GM19324 (cell line): Measurements from ENCODE around the gene DHRS3.

Source experiments
- ATAC-seq: cut with Tn5 transposase; IDR thresholded peaks from one replicate; pipeline ENCODE4 v1.9.1; 2021; ENCODE audit warnings: mild to moderate bottlenecking, moderate library complexity; ENCODE audit not compliant: unreplicated experiment, low FRiP score

Gene DHRS3

GRCh38 chr1:12618661-12618964, 603 bp upstream of the DHRS3 start:
- peak; percentile 13 for ATAC-seq

GRCh38 chr1:12617511-12617900, 504 bp downstream of the DHRS3 start:
- ATAC-seq: no peak

DNA sequence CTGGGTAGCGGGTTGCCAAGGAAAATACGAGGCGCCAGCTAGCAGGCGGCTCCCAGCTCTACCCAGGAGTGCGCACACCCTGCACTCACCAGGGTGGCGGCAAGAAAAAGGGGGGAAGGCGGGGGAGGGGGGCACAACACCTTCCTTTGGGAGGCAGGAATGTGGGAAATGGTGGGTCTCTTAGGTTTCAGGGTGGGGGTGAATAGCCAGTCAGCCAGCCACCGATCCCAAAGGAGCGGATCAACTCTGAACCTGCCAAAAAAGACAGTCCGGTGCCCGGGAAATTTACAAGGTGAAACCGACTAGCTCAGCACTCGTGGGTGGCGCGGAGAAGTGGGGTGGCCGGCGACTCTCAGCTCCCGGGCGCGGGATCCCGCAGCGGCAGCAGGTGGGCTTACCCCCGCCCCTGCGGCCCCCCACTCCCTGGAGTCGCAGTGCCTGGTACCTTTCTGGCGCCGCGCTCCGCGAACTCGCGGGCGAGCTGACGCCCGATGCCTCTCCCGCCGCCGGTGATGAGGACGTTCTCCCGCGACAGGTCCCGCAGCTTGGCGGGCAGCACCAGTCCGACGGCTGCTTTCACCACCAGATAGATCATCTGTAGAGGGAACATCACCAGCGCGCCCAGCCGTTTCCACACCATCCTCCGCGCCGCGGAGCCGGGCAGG, 1.2 kb downstream of the DHRS3 start:
- no peak for ATAC-seq

DNA sequence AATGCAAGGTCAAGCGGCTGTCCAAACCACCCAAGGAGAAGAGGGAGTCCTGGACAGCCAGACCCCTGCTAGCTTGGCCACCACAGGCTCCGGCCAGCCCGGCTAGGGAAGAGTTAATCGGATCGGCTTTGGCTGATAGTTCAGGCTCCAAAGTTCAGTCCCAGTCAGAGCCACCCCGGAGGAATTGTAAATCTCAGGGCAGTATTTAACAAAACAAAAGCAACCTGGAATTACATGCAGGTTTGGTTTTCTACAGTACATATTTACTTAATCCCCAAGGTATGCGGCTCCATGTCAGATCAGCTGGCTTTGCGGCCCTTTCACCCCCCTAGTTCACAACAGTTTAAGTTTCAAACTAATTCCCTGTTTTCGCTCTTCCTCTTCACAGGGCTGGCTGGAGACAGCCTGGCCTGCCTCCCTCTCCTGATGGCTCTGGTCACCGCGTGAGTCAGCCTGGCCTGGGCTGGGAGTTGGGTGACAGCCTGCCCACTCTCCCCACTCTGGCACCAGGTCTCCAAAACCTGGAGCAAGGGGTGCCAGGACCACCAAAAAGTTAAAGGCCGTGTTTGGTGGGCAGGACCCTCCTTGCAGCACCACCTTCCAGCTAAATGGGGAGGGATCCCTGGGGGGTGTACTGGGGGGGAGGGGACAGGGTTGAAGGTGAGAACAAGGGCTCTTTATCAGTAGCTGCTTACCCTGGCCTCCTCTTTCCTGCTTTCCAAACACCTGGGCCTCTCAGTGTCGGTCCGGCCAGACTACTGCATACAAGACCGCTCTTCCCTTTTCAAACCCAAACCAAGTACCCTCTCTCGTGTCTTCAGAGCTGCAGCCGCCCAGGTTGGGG, 1.9 kb downstream of the DHRS3 start:
- no peak for ATAC-seq

DNA sequence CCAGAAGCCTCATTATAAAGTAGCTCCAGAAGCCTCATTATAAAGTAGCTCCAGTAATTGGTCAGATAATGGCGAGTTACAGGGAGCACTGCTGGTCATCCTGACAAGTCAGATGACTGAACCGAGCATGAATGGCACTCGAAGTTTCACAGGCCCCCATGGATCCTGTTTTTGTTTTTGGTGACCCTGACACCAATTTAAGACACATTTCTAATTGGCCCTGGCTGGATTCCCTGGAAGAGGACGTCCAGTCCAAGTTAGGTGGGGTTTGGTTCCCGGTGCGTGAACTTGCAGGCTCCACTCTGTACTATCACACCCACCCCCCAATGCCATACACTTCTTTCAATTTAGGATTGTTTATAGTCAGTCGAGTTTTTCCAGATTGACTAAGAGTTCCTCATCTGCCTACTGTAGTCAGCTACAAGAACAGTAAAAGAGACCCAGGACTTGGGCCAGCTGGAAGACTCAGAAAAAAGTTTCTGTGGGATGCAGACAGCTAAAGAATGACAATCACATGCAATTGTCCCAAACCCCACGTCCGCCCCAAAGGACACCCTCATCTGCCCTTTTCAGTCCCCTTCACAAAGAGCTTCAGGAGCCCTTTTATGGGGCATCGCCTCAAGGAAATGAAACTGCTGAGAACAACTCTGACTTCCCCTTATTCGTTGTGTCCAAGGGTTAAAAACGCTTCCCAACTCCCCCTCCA, 2.7 kb downstream of the DHRS3 start:
- ATAC-seq: no peak

- no peak for ATAC-seq
Measured at GRCh38 chr1:12614402-12615158, 3.4 kb downstream of the DHRS3 start.

- ATAC-seq: no peak
Measured at GRCh38 chr1:12613180-12613579, 4.8 kb downstream of the DHRS3 start.

DNA sequence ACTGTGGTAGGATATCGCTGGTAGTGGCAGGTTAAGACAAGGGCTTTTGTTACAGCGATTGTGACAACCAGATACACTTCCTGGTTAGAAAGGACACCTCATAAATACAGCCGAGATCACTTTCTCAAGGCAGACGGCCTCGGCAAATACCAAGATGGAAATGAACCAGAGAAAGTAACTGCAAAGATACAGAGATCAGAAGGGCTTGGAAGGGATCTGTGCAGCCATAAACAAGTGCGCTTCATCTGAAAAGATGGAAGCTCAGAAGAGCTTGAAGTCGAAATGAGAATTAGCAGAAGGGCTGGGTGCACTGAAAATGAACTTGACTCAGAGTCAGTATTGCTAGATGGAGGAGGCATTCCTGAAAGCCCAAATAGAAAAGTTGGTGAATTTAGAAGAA, 7.1 kb downstream of the DHRS3 start:
- ATAC-seq: no peak

- ATAC-seq: no peak
Measured at GRCh38 chr1:12610305-12610935, 7.6 kb downstream of the DHRS3 start.

- no peak for ATAC-seq
Measured at GRCh38 chr1:12609469-12610003, 8.5 kb downstream of the DHRS3 start.

DNA sequence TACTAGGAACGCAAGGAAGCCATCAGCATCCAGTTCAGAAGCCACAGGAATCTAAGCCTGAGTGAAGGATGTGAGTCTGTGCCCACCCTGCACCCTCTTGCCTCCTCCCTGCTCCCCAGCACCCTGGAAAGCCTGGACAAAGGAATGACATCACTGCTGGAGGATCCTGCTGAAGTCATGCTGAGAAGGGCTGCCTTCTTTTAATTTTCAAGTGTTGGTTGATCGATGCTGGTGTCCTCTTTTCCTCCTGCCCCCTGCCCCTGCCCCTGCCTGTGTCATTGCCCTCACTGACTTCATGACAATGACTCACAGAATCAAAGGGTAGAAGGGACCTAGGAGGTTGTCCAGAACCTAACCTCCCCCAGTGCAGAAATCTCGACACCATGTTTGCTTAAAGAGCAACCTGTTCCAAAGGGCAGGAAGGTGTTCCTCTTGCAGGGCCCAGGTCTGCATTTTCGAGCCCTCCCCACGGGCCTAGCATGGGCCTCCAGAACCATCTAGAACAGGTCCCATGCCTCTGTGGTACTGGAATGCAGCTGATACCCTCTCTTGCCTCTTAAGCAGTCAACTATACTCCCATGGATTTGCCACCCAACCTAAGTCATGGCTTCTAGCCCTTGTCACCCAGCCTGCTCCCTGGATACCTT, 9.6 kb downstream of the DHRS3 start:
- no peak for ATAC-seq

DNA sequence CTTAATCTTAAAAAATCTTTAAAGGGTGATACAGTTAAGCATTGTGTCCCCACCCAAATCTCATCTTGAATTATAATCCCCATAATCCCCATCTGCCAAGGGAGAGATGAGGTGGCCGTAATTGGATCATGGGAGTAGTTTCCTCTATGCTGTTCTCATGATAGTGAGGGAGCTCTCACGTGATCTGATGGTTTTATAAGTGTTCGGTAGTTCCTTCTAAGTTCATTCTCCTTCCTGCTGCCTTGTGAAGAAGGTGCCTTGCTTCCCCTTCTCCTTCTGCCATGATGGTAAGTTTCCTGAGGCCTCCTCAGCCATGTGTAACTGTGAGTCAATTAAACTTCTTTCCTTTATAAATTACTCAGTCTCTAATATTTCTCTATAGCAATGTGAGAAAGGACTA, 10.7 kb downstream of the DHRS3 start:
- no peak for ATAC-seq

- no peak for ATAC-seq
Measured at GRCh38 chr1:12604986-12605385, 13.0 kb downstream of the DHRS3 start.

GRCh38 chr1:12604114-12604874, 13.7 kb downstream of the DHRS3 start:
- ATAC-seq: no peak

DNA sequence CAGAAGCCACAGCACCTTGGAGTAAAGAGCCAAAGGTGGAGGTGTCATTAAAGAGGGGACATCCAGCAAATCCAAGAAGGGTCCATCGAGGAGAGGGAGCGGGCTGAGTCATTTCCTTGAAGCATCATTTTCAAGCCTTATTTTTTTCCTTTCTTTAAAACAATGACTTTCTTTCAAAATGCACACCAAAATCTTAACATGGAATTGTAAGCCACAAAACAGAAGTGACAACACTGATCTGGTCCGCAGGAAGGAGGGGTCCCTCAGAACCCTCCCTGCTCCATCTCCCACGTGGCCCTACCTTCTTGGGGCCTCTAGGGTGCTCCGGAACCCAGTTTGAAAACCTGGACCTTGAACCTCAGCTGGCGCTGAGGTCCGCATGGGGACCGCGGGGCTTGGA, 14.8 kb downstream of the DHRS3 start:
- no peak for ATAC-seq

GRCh38 chr1:12602659-12603024, 15.4 kb downstream of the DHRS3 start:
- no peak for ATAC-seq

GRCh38 chr1:12601700-12602658, 16.0 kb downstream of the DHRS3 start:
- no peak for ATAC-seq
